HG02943 (cell line): ENCODE measurements around the gene CD81.

Experiments
- ATAC-seq: cut with Tn5 transposase; IDR thresholded peaks from one replicate; pipeline ENCODE4 v1.9.1; 2021; ENCODE audit warnings: mild to moderate bottlenecking, low read depth, moderate library complexity; ENCODE audit not compliant: unreplicated experiment

CD81 gene

DNA sequence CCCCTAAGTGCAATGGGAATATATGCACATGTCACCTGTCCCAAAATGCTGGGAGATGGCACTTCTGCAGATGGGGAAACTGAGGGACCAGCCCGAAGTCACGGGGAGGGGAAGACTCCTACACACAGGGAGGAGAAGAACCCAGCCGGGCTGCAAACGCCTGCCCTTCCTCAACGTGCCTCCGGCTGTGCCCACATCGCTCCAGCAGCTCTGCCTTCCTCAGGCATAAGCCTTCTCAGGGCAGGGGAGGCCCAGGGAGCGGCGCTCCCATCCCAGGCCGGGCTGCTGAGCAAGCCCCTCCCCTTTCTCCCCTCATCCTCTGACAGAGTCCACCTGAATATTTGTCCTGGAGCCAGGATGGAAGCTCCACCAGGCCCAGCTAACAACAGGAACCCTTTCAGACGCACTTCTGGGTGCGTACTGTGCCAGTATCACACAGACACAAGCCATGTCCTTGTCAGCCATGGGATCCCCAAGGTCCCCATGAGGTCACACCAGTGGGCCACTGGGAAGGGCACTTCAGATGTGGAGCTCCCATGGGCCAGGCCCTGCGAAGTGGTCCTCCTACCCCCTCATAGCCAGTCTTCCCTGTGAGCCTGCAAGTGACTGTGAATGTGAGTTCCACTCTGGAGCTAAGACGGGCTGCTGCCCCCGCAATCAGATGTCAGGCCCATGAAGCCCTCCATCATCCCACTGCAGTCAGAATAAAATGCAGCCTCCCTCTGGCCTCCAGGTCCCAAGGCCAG, 2.5 kb upstream of the CD81 start:
- no peak for ATAC-seq

DNA sequence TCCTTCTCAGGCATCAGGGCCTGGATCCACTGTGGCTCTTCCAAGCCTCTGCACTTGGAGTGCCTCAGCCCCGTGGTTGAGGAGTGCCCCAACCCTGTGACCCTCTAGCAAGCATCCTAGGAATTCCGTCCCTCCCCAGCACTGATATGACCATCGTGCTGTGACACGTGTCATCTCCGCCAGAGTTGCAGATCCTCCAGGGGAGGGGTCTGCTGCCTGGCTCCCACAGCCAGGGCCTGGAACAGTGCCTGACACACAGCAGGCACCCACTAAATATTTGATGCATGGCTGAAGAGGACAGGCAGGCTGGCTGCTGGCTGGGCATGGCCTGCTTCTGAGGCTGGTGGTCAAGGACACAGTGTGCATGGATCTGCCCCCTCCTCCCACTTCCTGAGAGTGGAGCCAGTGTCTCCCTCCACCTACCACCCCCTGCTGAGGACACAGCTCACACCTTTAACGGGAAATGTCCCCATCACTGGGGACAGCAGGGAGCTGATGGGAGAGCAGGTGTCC, 1.7 kb upstream of the CD81 start:
- no peak for ATAC-seq

DNA sequence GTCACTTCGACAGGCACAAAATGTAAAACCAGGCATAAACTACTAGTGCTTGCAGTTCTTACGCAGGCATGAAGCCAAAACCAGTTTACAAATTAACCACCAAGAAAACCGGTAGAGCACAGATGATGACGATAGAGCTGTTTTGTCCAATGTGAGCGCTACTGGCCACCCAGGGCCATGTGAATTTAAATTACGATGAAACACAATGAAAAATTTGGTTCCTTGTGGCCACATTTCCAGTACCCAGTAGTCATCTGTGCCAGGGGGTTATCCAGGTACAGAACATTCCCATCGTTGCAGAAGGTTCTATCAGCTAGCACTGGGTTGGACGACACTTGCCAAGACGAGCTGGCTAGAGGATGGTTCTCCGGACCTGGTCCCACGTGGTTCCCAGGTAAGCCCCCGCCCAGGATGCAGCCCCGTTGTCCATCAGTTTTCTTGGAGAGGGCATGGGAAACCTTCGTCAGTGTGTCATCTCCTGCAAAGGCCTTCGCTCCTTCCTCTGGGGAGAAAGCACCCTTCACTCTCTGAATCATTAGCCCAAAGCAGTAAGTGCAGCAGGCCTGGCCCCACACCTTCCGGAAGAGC, 1.1 kb upstream of the CD81 start:
- ATAC-seq = no peak

- peak; percentile 17 for ATAC-seq
Measured at GRCh38 chr11:2377511-2378443, 667 bp downstream of the CD81 start.

GRCh38 chr11:2378527-2379210, 1.6 kb downstream of the CD81 start:
- ATAC-seq = no peak

DNA sequence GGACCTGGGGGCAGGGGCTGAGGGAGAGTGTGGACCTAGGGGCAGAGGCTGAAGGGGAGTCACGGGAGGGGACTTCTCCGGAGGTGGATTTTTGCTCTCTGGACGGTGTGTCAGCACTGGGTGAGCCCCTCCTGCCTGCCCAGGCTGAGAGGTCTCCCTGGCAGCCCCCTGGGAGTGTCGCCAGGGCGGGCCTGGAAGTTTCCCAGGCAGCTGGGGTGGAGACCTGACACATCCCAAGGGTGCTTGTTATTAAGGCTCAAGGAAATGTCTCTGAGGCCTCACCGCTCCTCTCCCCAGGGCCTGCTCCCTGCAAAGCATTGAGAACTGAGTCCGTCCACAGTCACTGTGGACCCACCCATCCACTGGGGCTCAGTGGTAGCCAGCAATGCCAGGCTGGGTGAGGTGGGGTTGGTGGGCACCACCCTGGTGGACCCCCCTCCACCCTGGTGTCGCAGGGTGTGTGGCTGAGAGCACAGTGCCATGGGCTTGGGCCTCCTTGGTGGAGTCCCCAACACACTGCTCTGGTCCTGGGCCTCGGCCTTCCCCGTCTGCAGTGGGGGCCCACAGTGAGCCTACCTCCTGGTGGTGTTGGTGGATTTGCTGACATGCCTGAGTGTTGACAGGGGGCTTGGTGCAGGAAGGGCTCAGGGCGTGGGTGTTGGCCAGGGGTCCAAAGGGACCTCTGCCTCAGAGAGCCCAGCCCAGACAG, 2.5 kb downstream of the CD81 start:
- ATAC-seq = no peak

- ATAC-seq = no peak
Measured at GRCh38 chr11:2380396-2380795, 3.3 kb downstream of the CD81 start.

GRCh38 chr11:2380807-2381350, 3.8 kb downstream of the CD81 start:
- no peak for ATAC-seq

- ATAC-seq = no peak
Measured at GRCh38 chr11:2381494-2382128, 4.5 kb downstream of the CD81 start.

GRCh38 chr11:2382129-2382517, 5.0 kb downstream of the CD81 start:
- no peak for ATAC-seq

- ATAC-seq = no peak
Measured at GRCh38 chr11:2382936-2383851, 6.1 kb downstream of the CD81 start.

GRCh38 chr11:2383852-2384804, 7.0 kb downstream of the CD81 start:
- ATAC-seq = no peak

DNA sequence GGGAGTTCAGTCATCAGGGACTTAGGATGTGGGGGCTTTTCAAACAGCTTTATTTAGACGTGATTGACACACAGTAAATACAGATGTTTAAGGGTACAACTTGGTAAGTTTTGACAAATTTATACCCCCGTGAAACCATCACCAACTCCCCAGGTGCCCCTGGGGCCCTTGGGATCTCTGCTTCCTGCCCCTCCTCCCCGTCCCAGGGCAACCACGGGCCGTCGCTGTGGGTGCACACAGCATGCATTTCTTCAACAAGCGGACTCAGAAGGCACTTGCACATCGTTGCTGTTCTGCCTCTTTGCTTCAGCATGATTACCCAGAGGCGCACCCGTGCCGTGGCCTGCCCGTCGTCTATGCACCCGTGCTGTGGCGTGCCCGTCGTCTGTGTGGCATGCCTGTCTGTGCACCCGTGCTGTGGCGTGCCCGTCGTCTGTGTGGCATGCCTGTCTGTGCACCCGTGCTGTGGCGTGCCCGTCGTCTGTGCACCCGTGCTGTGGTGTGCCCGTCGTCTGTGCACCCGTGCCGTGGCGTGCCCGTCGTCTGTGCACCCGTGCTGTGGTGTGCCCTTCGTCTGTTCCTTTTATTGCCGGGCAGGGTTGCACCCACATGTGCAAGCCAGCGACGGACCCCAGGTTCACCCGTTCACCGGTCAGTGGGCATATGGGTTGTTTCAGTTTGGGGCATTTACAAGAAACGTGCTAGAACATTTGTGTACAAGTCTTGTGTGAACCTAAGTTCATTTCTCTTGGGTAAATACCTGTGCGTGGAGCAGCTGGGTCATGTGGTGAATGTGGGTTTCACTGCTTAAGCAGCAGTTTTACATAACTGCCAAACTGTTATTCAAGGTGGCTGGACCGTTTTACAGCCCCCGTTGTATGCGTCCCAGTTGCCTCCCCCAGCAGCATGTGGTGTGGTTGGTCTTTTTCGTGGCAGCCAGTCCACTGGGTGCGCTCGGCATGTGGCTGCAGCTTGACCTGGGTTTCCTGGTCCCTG, 8.3 kb downstream of the CD81 start:
- ATAC-seq = peak; percentile 40

GRCh38 chr11:2386591-2386990, 9.5 kb downstream of the CD81 start:
- ATAC-seq = no peak

GRCh38 chr11:2387266-2387987, 10.3 kb downstream of the CD81 start:
- no peak for ATAC-seq
